MM.1S (cell line): ENCODE data around the gene EFHC2.

ENCODE experiments used
- EZH2phosphoT487 ChIP-seq: fragments of 300-600 bp; sonication (generic); IDR thresholded peaks from 2 replicates; pipeline ENCODE4 v1.6.1; 2018; ENCODE audit warnings: antibody characterized with exemption, low read length
- TF ChIP-seq, protein P1 (sequence below): fragments of 300-600 bp; sonication (generic); IDR thresholded peaks from 2 replicates; pipeline ENCODE4 v1.5.1; 2016; ENCODE audit warnings: antibody characterized with exemption, low read length, mixed read lengths

DNA sequence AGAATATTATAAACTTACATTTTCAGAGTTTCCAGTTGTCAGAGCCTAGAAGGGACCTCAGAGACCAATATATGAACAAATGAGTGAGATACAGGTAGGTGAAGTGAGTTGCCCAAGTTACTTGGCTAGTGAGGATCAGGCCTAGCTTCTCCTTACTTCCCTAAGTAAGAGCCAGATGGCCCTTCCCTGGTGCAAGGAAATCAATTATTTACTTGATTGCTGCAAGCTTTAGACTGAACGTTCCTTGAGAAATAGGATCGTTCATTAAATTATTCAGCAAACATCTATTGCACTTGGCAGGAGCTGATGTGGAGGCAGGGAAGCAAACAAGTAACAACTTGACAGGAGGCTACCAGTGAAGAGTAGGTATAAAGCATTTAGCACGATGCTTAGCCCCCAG lies 117.8 kb downstream of the EFHC2 start:
- no peak for TF ChIP-seq EZH2phosphoT487
- TF ChIP-seq, protein P1, sequence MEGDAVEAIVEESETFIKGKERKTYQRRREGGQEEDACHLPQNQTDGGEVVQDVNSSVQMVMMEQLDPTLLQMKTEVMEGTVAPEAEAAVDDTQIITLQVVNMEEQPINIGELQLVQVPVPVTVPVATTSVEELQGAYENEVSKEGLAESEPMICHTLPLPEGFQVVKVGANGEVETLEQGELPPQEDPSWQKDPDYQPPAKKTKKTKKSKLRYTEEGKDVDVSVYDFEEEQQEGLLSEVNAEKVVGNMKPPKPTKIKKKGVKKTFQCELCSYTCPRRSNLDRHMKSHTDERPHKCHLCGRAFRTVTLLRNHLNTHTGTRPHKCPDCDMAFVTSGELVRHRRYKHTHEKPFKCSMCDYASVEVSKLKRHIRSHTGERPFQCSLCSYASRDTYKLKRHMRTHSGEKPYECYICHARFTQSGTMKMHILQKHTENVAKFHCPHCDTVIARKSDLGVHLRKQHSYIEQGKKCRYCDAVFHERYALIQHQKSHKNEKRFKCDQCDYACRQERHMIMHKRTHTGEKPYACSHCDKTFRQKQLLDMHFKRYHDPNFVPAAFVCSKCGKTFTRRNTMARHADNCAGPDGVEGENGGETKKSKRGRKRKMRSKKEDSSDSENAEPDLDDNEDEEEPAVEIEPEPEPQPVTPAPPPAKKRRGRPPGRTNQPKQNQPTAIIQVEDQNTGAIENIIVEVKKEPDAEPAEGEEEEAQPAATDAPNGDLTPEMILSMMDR: no peak
